ENCODE results near the gene EMP2.

Gene EMP2

GRCh38 chr16:10528635-10529034 lies 51.8 kb downstream of the EMP2 start:
- H3K9ac ChIP-seq (ENCODE audit: low read length), result no peak overlapping the region
- H3F3A ChIP-seq (ENCODE audit: insufficient read depth), result no peaks in the 10 kb centered on the region
- no peak overlapping the region for H3K4me3 ChIP-seq (ENCODE audit: insufficient read depth, low read length, poor library complexity, severe bottlenecking)
- no peaks in the 10 kb centered on the region for H4K20me1 ChIP-seq (ENCODE audit: low read depth, low read length)
- no peak overlapping the region for H3K4me2 ChIP-seq (ENCODE audit: low read depth, low read length, poor library complexity, severe bottlenecking)
- no peaks in the 10 kb centered on the region for H3K27me3 ChIP-seq (ENCODE audit: low read length)
- no peaks in the 10 kb centered on the region for H3K79me2 ChIP-seq (ENCODE audit: insufficient read depth, low read length)
- no peaks in the 10 kb centered on the region for H3K36me3 ChIP-seq (ENCODE audit: low read length)
- H3K9me2 ChIP-seq (replicated peaks; ENCODE audit: insufficient read depth, low read length), result no peaks in the 10 kb centered on the region
- H3K27ac ChIP-seq (ENCODE audit: low read depth, low read length), result no peak overlapping the region
- no peaks in the 10 kb centered on the region for H3K9me3 ChIP-seq (ENCODE audit: insufficient read depth, low read length)
- H2AFZ ChIP-seq (ENCODE audit: low read depth, low read length, severe bottlenecking), result no peak overlapping the region
- TF ChIP-seq EZH2phosphoT487 (conservative IDR thresholded peaks at IDR 0.05; ENCODE audit: low read length) (no peak), CTCF (IDR thresholded peaks at IDR 0.05; ENCODE audit: insufficient read depth, low read length, poor library complexity, severe bottlenecking) (no peak)

GRCh38 chr16:10526962-10527361 lies 53.4 kb downstream of the EMP2 start:
- no peak for TF ChIP-seq EZH2phosphoT487 (conservative IDR thresholded peaks at IDR 0.05; ENCODE audit: low read length)
- TF ChIP-seq CTCF (IDR thresholded peaks at IDR 0.05; ENCODE audit: insufficient read depth, low read length, poor library complexity, severe bottlenecking), result no peak
- no peak overlapping the region for H3K27ac ChIP-seq (ENCODE audit: low read depth, low read length)
- no peak overlapping the region for H2AFZ ChIP-seq (ENCODE audit: low read depth, low read length, severe bottlenecking)
- H3K9ac ChIP-seq (ENCODE audit: low read length), result no peak overlapping the region
- H3K9me3 ChIP-seq (ENCODE audit: insufficient read depth, low read length), result no peaks in the 10 kb centered on the region
- no peaks in the 10 kb centered on the region for H3K36me3 ChIP-seq (ENCODE audit: low read length)
- no peaks in the 10 kb centered on the region for H3K79me2 ChIP-seq (ENCODE audit: insufficient read depth, low read length)
- H3F3A ChIP-seq (ENCODE audit: insufficient read depth), result no peaks in the 10 kb centered on the region
- no peak overlapping the region for H3K4me3 ChIP-seq (ENCODE audit: insufficient read depth, low read length, poor library complexity, severe bottlenecking)
- no peak overlapping the region for H3K4me2 ChIP-seq (ENCODE audit: low read depth, low read length, poor library complexity, severe bottlenecking)
- no peaks in the 10 kb centered on the region for H4K20me1 ChIP-seq (ENCODE audit: low read depth, low read length)
- no peaks in the 10 kb centered on the region for H3K9me2 ChIP-seq (replicated peaks; ENCODE audit: insufficient read depth, low read length)
- no peaks in the 10 kb centered on the region for H3K27me3 ChIP-seq (ENCODE audit: low read length)

GRCh38 chr16:10525214-10525825 lies 55.1 kb downstream of the EMP2 start:
- H2AFZ ChIP-seq (ENCODE audit: low read depth, low read length, severe bottlenecking), result no peak overlapping the region
- H3K27ac ChIP-seq (ENCODE audit: low read depth, low read length), result no peak overlapping the region
- no peak overlapping the region for H3K4me3 ChIP-seq (ENCODE audit: insufficient read depth, low read length, poor library complexity, severe bottlenecking)
- TF ChIP-seq EZH2phosphoT487 (conservative IDR thresholded peaks at IDR 0.05; ENCODE audit: low read length), result no peak
- no peak for TF ChIP-seq CTCF (IDR thresholded peaks at IDR 0.05; ENCODE audit: insufficient read depth, low read length, poor library complexity, severe bottlenecking)
- H4K20me1 ChIP-seq (ENCODE audit: low read depth, low read length), result no peaks in the 10 kb centered on the region
- no peak overlapping the region for H3K4me2 ChIP-seq (ENCODE audit: low read depth, low read length, poor library complexity, severe bottlenecking)
- no peaks in the 10 kb centered on the region for H3K9me3 ChIP-seq (ENCODE audit: insufficient read depth, low read length)
- no peaks in the 10 kb centered on the region for H3K79me2 ChIP-seq (ENCODE audit: insufficient read depth, low read length)
- no peaks in the 10 kb centered on the region for H3K9me2 ChIP-seq (replicated peaks; ENCODE audit: insufficient read depth, low read length)
- no peaks in the 10 kb centered on the region for H3K36me3 ChIP-seq (ENCODE audit: low read length)
- no peak overlapping the region for H3K9ac ChIP-seq (ENCODE audit: low read length)
- no peaks in the 10 kb centered on the region for H3K27me3 ChIP-seq (ENCODE audit: low read length)
- H3F3A ChIP-seq (ENCODE audit: insufficient read depth), result no peaks in the 10 kb centered on the region

Data from SU-DHL-6 (cell line).